Measurements from ENCODE around the gene WBP2NL.

DNA sequence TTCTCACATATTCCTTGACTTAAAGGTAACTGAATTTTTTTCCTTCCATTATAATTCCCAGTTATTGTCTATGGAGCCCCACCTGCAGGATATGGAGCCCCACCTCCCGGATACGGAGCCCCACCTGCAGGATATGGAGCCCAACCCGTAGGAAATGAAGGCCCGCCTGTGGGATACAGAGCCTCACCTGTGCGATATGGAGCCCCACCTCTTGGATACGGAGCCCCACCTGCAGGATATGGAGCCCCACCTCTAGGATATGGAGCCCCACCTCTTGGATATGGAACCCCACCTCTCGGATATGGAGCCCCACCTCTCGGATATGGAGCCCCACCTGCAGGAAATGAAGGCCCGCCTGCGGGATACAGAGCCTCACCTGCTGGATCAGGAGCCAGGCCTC, 28.1 kb downstream of the WBP2NL start:
- TF ChIP-seq, protein P1, sequence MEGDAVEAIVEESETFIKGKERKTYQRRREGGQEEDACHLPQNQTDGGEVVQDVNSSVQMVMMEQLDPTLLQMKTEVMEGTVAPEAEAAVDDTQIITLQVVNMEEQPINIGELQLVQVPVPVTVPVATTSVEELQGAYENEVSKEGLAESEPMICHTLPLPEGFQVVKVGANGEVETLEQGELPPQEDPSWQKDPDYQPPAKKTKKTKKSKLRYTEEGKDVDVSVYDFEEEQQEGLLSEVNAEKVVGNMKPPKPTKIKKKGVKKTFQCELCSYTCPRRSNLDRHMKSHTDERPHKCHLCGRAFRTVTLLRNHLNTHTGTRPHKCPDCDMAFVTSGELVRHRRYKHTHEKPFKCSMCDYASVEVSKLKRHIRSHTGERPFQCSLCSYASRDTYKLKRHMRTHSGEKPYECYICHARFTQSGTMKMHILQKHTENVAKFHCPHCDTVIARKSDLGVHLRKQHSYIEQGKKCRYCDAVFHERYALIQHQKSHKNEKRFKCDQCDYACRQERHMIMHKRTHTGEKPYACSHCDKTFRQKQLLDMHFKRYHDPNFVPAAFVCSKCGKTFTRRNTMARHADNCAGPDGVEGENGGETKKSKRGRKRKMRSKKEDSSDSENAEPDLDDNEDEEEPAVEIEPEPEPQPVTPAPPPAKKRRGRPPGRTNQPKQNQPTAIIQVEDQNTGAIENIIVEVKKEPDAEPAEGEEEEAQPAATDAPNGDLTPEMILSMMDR (conservative IDR thresholded peaks at IDR 0.05; ENCODE audit: low read length) = no peak
- no peak for TF ChIP-seq EZH2phosphoT487 (IDR thresholded peaks at IDR 0.05; ENCODE audit: borderline replicate concordance, low read depth, low read length)
